ENCODE results near the gene MYOF.
"Not testable (repeated sequence)": the region's sequence is repeated elsewhere in the genome, so short reads cannot be mapped to it uniquely, and the experiment has no call there.

Gene MYOF

DNA sequence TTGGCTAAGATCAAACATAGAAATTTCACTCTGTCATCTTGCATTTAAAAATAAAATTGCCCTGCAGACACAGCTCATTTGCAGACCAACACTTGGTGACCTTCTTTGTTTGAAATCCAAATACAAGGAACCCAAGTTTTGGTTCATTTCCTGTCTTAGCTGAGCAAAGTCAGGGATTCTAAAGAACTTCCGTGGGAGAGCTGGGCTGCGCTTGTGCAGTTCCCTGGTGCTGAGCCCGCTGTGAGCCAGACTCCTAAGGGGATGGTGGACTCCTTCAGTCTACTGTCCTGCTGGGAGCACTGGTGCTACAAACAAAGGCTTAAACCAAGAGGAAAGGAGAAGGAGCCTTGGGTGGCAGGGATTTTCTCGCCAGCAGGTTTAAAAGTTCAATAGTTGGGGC lies 60.0 kb downstream of the MYOF start:
- no peak for DNase-seq

DNA sequence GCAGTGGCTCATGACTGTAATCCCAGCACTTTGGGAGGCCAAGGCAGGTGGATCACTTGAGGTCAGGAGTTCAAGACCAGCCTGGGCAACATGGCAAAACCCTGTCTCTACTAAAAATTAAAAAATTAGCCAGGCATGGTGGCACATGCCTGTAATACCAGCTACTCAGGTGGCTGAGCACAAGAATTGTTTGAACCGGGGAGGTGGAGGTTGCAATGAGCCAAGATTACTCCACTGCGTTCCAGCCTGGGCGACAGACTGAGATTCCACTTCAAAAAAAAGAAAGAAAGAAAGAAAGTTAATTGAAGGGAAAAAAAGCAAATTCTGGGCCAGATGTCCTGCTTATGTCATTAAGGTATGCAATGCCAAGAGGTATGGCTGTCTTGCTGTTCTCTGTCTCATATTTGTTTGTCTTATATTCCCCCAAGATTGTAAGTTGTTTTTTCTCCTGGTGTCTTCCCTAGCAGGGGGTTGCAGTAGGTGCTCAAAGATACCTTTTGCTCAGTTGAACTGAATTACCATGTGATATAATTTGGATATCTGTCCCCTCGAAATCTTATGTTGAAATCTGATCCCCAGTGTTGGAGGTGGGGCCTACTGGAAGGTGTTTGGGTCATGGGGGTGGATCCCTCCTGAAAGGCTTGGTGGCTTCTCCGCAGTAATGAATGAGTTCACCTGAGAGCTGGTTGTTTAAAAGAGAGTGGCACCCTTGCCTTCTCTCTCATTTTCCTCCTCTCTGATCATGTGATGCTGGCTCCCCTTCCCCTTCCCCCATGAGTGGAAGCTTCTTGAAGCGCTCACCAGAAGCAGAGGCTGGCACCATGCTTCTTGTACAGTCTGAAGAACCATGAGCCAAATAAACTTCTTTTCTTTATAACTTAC lies 60.9 kb downstream of the MYOF start:
- DNase-seq: no peak

DNA sequence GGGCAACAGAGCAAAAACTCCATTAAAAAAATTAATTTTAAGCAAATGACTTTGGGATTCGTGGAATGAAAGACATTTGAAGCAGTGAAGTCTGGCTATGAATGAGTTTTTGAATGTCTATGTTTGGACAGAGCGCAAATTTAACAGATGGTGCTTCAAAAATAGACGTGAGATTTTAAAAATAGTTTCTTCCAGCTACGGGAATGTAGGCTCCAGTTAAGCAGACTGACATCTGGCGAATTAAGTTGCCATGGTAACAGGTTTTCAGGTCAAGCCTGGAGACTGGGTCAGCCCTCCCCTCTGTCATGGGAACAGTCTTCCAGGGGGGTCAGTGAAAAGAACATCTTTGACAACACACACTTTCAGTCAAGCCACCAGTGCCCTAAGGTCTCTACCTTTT lies 62.0 kb downstream of the MYOF start:
- DNase-seq: no peak

DNA sequence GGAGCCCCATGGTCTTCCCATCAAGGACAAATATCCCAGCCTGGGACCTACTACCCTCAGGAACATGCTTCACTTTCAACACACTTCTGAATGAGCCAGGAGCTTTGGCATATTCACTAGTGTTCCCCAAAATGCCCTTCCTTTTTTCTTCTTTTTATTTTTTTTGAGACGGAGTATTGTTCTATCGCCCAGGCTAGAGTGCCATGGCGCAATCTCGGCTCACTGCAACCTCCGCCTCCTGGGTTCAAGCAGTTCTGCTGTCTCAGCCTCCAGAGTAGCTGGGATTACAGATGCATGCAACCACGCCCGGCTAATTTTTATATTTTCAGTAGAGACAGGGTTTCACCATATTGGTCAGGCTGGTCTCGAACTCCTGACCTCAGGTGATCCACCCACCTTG lies 63.1 kb downstream of the MYOF start:
- not testable (repeated sequence) for DNase-seq

DNA sequence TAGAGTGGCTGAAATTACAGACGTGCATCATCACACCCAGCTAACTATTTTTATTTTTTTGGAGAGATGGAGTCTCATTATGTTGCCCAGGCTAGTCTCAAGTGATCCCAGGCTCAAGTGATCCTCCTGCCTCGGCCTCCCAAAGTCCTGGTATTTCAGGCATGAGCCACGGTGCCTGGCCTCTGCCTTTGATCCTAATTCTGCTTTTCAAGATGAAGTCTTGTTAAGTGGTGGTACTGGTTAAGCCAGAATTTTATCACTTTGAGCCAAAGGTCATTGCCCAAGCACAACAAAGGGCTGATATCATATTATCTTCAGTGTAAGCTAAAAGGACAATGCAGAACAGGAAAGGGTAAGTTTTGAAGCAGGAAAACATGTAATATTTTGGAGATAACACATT lies 64.2 kb downstream of the MYOF start:
- no peak for DNase-seq

DNA sequence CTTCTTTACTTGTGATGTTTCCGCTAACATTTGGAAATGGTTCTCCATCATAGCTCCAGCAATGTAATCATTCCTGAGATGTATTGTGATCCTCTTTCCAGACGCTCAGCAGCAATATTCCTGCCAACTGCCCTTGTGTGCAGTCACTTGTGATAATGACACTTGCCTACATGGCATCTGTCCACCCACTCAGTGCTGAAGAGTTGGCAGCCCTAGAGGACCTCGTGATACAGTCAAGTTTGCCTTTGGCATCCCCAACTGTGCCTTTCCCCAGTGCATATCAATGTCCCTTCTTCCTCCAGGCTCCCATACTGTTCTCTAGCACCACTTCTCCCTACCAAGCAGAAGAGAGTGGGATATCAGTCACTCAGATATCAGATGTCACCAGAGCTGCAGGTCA lies 64.9 kb downstream of the MYOF start:
- DNase-seq: no peak

DNA sequence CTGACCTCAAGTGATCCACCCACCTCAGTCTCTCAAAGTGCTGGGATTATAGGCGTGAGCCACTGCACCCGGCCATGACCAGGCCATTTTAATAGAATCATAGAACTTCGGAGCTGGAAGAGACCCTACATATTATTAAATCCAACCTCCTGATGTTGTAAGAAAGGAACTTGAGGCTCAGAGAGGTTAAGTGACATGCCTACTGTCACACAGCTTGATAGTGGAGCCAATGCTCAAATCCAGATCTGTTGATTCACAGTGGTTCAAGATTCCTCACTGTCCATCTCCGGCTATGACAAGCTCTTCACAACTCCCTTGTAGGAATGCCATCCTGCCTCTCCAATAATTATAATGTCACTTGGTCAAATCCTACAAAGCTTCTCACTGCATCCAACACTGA lies 65.3 kb downstream of the MYOF start:
- DNase-seq: no peak

DNA sequence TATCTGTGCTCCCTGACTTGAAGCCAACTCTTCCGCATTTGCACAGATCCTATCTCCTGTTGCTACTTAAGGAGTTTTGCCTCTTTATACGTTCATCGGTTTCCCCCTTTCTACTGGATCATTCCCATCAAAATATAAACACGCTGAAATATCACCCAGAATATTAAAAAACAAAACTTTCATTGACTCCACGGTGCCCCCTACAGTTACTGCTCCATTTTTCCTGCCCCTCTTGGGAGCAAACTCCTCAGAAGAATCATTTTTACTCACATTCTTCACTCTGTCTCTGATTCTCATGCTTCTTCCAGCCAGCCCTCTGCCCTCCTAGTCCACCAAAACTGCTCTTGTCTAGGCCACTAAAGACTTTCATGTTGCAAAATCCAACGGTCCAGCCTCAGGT lies 66.4 kb downstream of the MYOF start:
- DNase-seq: no peak

DNA sequence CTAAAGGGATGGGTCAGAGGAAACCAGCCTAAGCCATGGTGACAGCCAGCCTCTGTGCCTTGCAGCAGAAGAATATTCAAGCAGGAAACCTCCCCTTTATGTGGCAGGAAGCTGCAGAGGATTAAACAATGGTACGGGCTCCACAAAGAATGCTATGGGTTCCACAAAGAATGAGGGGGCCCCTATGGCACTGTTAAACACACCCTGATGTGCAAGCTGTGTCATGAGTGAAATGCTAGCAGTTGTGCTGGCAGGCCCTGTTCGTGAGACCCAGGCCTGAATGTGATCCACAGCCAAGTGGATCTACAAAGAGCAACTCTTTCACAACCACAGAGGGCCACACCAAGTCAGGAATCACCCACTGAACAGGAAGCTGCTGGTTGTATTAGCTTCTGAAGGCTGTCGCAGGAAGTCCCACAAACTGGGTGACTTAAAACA lies 68.9 kb downstream of the MYOF start:
- no peak for DNase-seq

DNA sequence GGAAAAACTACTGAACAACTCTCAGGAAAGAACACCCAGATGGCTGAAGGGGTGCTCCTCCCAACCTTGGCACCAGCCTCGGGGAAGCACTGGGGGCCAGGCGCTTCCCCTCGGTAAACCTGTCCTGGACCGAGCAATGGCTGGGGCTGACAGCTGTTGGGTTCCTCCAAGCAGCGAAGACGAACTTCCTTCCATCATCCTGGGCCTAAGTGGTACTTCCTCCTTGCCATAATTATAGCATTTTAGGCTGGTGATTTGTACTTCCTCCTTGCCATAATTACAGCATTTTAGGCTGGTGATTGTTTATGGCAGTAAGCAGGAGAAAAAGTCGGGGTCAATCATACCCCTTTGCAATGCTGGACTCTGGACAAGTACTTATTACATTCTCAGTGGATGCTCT lies 69.3 kb downstream of the MYOF start:
- DNase-seq: no peak

DNA sequence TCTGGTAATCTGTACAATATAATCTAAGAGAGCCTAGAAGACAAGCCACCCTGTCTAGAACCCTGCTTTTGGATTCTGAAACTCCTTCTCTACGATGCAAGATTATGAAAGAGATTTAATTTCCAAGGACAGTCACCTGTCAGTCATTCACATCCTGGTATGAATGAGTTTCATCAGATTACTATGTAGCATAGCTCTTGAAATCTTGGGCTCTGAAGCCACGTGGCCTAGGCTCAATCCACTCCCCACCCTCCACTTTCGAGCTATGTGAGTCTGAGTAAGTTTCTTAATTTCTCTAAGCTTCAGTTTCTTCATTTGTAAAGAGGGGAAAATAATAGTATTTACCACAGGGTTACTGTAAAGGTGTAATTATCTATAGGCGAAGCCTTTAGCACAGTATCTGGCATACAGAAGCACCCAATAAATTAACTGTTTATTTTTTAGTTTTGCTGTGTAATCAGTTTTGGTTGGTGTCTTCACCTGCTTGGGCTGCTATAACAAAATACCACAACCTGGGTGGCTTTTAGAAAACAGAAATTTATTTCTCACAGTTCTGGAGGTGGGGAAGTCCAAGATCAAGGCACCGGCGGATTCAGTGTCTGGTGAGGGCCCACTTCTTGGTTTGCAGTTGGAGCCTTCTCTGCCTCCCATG lies 71.3 kb downstream of the MYOF start:
- no peak for DNase-seq

DNA sequence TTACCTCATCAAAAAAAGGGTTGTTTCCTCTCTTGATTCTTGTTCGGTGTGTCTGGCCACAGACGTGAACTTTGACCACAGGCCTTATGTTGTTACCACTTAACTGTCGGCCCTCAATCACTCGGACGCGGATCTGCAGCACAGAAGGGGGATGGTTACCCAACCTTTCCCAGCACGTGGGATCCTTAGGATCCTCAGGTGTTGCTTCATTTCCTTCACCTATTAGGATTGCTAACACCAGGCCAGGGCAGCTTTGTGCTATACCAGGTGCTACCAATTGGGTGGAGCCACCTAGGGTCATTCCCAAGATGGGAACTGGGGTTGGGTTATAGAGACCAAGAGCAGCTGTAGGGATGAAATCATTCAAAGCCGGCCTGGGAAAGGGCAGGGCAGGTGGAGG lies 73.4 kb downstream of the MYOF start:
- no peak for DNase-seq

DNA sequence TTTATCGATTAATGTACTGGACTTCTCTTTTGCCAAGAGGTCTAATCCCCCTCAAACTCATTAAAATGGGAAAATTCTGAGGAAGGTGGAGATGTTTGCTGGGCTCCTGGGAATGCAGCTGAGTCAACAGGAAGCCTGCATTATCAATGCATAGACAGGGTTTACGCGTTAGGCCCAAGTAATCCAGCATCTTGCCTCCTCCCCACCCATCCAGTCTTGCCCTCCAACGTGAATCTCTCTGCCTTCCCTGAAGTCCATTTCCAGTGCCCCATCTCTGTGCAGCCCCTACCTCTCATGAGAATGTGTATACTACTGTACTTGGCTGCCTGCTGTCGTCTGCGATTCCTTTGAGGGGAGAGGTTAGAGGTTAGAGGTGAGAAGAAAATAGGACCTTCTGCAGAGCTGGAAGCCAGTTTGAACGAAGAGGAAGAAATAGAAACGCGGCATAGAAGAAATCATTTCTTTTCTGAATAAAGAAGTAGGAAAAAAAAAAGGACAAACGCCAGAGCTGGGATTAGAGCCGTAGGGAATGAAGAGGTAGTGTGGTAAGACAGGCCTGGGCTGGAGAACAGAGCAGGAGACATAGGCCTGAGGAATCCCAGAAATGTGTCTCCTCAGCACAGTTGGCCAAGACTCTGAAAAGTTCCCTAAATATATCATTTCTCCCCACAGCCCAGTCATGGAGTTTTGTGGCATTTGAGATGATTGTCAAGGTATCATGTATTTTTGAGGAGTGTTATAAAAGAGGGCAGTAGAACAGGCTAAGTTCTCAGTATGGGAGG lies 75.6 kb downstream of the MYOF start:
- no peak for DNase-seq

DNA sequence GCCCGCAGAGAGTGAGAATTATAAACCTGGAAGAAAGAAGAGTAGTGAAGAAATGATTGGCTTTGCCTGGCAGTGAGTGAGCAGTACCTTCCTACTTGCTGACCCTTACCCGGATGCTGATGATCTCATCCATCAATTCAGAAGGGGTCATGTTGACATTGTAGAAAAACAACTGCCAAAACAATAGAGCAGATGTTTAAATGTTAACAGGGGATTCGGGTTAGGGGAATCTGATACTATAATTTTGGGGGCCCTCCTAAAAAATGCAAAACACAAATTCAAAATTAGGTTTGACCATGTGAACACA lies 78.1 kb downstream of the MYOF start:
- no peak for DNase-seq

DNA sequence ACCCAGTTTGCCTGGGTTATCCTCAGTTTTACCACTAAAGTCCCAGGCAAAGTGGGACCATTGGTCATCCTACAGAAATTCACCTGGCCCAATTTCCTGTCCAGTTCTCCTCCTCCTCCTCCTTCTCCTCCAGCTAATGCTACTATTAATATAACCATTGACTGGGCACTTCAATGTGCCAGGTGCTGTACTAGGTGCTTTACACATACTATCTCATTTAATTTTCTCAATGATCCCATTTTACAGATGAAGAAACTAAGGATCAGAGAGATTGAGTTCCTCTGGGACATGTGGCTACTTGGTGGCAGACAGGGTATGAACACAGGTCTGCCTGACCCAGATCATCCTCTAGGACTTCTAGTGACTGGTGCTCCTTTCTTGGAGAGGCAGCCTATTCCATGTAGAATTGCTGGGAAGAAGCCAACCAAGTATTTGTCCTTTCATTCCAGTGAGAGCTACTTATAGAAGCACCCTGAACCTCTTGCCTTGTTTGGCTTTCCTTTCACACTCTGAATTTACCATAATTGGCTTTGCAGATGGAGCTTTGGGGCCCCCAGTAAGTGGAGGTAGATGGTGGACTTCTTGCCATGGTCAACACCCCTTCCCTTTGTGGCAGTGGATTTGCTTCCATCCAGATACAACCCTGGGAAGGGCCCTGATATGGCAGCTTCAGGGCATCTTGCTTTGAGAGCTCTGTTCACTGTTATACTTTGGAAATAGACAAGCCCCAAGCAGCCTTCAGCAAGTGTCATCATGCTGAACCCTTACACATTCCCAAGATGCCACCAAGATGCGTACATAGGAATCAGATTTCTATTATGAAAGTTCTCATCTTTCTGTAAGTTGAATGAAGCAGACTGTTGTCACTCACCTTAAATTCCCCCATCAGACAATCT lies 78.7 kb downstream of the MYOF start:
- no peak for DNase-seq

DNA sequence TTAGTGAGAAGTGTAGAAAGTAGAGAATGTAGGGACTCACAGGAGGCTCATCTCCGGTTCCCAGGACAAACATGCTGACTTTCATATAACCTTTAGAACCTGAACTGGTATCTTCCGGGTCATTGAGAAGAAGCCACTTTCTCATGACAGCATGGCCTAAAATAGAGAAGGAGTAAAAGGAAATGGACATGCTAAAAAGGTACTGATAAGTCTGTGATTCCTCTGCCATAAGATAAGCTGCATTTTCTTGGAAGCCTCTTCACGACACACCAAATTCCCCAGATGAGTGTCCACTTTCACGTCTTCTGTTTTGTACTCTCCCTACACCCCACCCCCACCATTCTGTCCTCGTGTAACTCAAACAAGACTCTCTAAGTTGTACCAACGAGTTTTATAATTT lies 79.9 kb downstream of the MYOF start:
- DNase-seq: no peak

DNA sequence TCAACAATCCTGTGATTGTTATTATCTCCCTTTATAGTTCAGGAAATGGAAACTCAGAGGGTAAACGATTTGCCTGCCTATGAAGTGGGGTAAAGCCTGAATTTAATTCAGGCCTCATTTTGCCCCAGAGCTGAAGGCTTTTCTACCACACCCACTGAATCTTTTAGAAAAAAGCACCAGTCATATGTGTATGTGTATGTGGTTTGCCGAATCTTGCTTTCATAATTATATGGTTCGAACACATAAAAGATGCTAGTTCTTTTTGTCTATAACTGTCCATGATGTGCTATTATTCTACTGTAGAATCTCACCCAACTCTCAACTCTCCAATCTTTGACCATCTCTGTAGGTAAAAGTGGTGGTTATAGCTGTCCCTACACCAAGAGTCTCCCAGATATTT lies 83.6 kb downstream of the MYOF start:
- DNase-seq: no peak

DNA sequence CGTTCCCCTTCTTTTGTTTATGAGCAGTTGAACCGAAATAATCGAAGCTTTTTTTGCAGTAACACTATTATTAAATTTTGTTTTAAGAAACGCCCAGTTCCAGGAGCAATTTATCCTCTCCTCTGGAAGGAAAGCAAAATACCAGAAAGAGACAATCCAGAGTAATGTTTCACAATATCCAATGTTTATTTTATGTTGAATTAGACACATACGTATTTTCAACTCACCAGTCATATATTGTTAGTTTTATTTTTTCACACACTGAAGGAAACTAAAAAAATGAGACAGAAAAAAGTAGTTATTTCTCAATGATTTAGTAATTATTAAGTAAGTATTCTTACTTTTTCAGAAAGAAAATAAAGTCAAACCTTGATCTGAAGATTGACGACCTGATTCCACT lies 85.1 kb downstream of the MYOF start:
- DNase-seq: no peak

DNA sequence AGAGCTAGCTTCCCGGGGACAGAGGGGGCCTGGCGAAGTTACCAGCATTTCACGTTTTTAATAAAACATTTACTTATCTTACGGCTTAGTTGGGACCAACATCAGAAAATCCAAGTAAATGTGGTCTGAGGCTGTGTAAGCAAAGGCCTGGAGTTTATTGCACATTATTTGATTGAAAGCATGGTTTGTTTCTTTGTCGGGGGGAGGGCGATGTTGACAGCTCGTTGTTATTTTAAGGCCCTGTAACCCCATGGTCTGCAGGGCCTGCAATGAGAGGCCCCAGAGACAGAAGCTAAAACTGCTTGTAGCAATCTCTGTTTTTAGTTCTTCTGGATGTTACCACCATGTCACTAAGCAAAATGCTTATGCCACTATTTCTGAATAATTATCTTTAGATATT lies 88.9 kb downstream of the MYOF start:
- no peak for DNase-seq

DNA sequence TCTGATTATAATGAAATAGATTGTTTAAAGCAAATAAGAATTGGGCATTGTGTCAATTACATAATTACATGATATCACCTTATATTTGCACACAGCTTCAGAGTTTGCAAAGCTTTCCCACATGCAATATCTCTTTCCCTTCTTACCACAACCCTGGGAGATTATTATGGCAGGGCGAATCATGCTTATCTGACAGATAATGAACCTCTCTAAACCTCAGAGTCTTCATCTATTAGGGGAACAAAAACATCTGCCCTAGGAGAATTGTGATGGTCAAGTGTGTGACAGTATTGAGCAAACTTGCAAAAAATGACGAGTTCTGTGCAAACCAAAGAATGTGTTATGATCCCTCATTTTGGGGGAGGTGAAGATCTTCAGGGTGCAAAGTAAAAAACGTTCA lies 90.0 kb downstream of the MYOF start:
- no peak for DNase-seq

DNA sequence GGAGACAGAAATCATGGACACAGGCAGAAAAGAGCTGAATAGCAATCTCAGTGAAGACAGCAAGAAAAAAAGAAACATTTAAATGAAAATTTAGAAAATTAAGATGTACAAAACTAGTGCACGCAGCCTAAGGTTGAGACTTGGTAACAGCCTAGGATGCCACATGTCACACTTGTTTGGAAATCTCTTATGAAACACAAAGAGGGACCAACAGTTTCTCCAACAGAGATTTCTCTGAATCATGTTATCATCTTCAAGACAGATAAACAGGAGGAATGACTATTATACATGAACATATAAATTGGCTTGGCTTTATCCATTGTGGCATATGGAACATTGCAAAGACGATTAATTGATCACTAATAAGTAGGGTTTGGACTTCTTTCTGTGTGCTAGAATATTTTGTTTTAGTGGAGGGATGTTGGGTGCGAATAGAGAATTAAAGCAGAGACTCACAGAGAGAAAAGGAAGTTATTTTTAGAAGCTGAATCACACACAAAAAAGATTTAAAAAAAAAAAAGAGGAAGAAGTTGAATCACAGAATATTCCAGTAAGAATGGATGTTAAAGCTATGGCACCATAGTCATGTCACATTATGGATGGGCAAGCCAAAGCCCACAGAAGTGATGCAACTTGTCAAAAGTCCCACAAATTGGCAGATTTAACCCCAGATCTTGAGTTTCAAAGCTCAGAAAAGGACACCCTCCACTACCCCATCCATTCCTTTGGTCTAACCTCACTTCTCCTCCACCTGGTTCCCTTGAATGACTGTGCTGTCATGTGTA lies 91.6 kb downstream of the MYOF start:
- no peak for DNase-seq

Measured in NCI-H1930 (cell line).